GM12878 (cell line): ENCODE measurements around the gene LTBP2. TPM values are rescaled to one million over a fixed set of nuclear protein-coding genes. Genes with fewer than 3 reads are reported as not detected.
A peak's percentile ranks its signal among the peaks of the same experiment; 100 is the strongest.

ENCODE experiments used
- ATAC-seq: fragments of 200-7000 bp; cut with Tn5 transposase; 3 replicates; pipeline ENCODE4 v1.9.1; 2020; ENCODE audit warnings: mild to moderate bottlenecking, moderate library complexity
- BruUV-seq: library from RNA; stranded (reverse); fragments of 400-500 nt; replicated peaks from 2 replicates; lab custom pipeline; 2021; lab: Mats Ljungman, UMichigan
- CTCF ChIA-PET: fragments of 300-600 bp; sonication (Branson Sonifier 250); formaldehyde crosslinking; extraction: SDS; loops from one replicate; lab custom pipeline; 2021; ENCODE audit warnings: inconsistent platforms; lab: Yijun Ruan, JAX
- POLR2A ChIA-PET: fragments of 350-600 bp; formaldehyde crosslinking; extraction: SDS; loops from one replicate; lab custom pipeline; 2021; ENCODE audit warnings: inconsistent platforms; lab: Charles Lee
- RAD21 ChIA-PET: fragments of 300-600 bp; sonication (Branson Sonifier 250); formaldehyde crosslinking; loops from one replicate; lab custom pipeline; 2023; ENCODE audit warnings: antibody characterized with exemption; ENCODE audit not compliant: unreplicated experiment; lab: Charles Lee
- SMC1A ChIA-PET: fragments of 300-600 bp; sonication (Branson Sonifier 250); formaldehyde crosslinking; loops from one replicate; lab custom pipeline; 2023; ENCODE audit not compliant: unreplicated experiment, uncharacterized antibody; lab: Charles Lee
- DNase-seq: peaks from one replicate; pipeline ENCODE4 v3.0.0-alpha.2; 2011; ENCODE audit warnings: low read depth, low spot score
- FAIRE-seq: peaks from 3 replicates; lab custom pipeline; 2011; peaks lifted over from hg19 to GRCh38; lab: Jason Lieb, UNC
- H2AFZ ChIP-seq: 2 replicates; pipeline ENCODE4 v1.6.0; 2011; ENCODE audit warnings: low read depth, low read length, control low read depth; ENCODE audit not compliant: control insufficient read depth
- H3K27ac ChIP-seq: 2 replicates; pipeline ENCODE4 v1.5.1; 2011; ENCODE audit warnings: control low read depth; ENCODE audit not compliant: control insufficient read depth, insufficient read depth
- H3K27me3 ChIP-seq, 2 experiments: replicated peaks in 1 of 2; 2 replicates each; pipeline versions ENCODE4 v1.6.0 to v1.6.1; 2011; ENCODE audit warnings: low read length in 1 of 2; ENCODE audit not compliant: control insufficient read depth in 2 of 2, insufficient read depth in 2 of 2
- H3K36me3 ChIP-seq, 2 experiments: 2 replicates each; pipeline ENCODE4 v1.5.1; 2011; ENCODE audit warnings: low read length in 1 of 2; ENCODE audit not compliant: control insufficient read depth in 2 of 2, insufficient read depth in 2 of 2
- H3K4me1 ChIP-seq: 2 replicates; pipeline ENCODE4 v1.6.1; 2011; ENCODE audit warnings: mild to moderate bottlenecking, low read length, moderate library complexity, mixed read lengths; ENCODE audit not compliant: control insufficient read depth, insufficient read depth
- H3K4me2 ChIP-seq: 2 replicates; pipeline ENCODE4 v1.6.0; 2011; ENCODE audit warnings: control low read depth; ENCODE audit not compliant: control insufficient read depth, insufficient read depth
- H3K4me3 ChIP-seq: fragments of 200-600 bp; sonication (generic); 2 replicates; pipeline ENCODE4 v1.5.1; 2016
- H3K79me2 ChIP-seq: 2 replicates; pipeline ENCODE4 v1.6.0; 2011; ENCODE audit warnings: low read length; ENCODE audit not compliant: control insufficient read depth, insufficient read depth
- H3K9ac ChIP-seq: 2 replicates; pipeline ENCODE4 v1.8.0; 2011; ENCODE audit warnings: low read length, control low read depth, mixed read lengths; ENCODE audit not compliant: control insufficient read depth, insufficient read depth
- H3K9me3 ChIP-seq: replicated peaks from 3 replicates; pipeline ENCODE4 v1.5.1; 2011; ENCODE audit warnings: mild to moderate bottlenecking, low read length; ENCODE audit not compliant: control insufficient read depth, insufficient read depth
- H4K20me1 ChIP-seq: 2 replicates; pipeline ENCODE4 v1.6.0; 2011; ENCODE audit not compliant: control insufficient read depth, insufficient read depth
- CBFB ChIP-seq: IDR thresholded peaks from 2 replicates; pipeline ENCODE4 v1.6.1; 2016; ENCODE audit warnings: antibody characterized with exemption, low read depth
- CREB1 ChIP-seq: IDR thresholded peaks from 2 replicates; pipeline ENCODE4 v1.6.1; 2012; ENCODE audit warnings: low read depth, mild to moderate bottlenecking, inconsistent platforms
- E2F4 ChIP-seq: IDR thresholded peaks from 2 replicates; pipeline ENCODE4 v1.6.1; 2012; ENCODE audit warnings: low read depth, low read length, improper control_type of control experiment
- E2F8 ChIP-seq: fragments of 450-650 bp; IDR thresholded peaks from 2 replicates; pipeline ENCODE4 v1.6.1; 2018; ENCODE audit warnings: mild to moderate bottlenecking, low read depth, moderate library complexity; ENCODE audit not compliant: partially characterized antibody
- GATAD2B ChIP-seq: fragments of 450-650 bp; conservative IDR thresholded peaks from 2 replicates; pipeline ENCODE4 v1.6.1; 2017; ENCODE audit warnings: low read depth, mild to moderate bottlenecking, moderate library complexity
- MYC ChIP-seq: IDR thresholded peaks from 2 replicates; pipeline ENCODE4 v1.6.1; 2011; ENCODE audit warnings: mild to moderate bottlenecking, low read length, moderate library complexity, inconsistent platforms; ENCODE audit not compliant: insufficient read depth, insufficient replicate concordance, insufficient read length, severe bottlenecking
- POLR2A ChIP-seq: IDR thresholded peaks from 2 replicates; pipeline ENCODE4 v1.6.1; 2011; ENCODE audit warnings: low read depth, mild to moderate bottlenecking, low read length
- SKIL ChIP-seq: fragments of 450-650 bp; IDR thresholded peaks from 2 replicates; pipeline ENCODE4 v1.6.1; 2017; ENCODE audit warnings: mild to moderate bottlenecking, low read depth, inconsistent platforms; ENCODE audit not compliant: poor library complexity, severe bottlenecking
- ZNF274 ChIP-seq: IDR thresholded peaks from one replicate; pipeline ENCODE4 v1.8.0; 2011; ENCODE audit not compliant: insufficient read length, insufficient read depth
- WGBS: methylation state at CpG from one replicate; pipeline ENCODE4 v1.1.6; 2016; ENCODE audit warnings: low lambda C conversion rate; ENCODE audit not compliant: insufficient replicate concordance, insufficient coverage; ENCODE audit errors: missing lambda C conversion rate; 5-methylcytosine and 5-hydroxymethylcytosine counted together
- in situ Hi-C: fragments of 300-500 bp; cut with MboI; formaldehyde crosslinking; loops from 9 replicates; pipeline ENCODE4 v1.14.3; 2018; ENCODE audit warnings: mixed read lengths
- intact Hi-C: fragments of 100-400 bp; cut with micrococcal nuclease; formaldehyde crosslinking; loops from one replicate; pipeline ENCODE4 v1.14.2; 2022; ENCODE audit not compliant: unreplicated experiment
- polyA plus RNA-seq, 11 experiments: library from polyadenylated mRNA; depleted of rRNA in 4 of 11; unstranded in 6 of 11; stranded (reverse) in 5 of 11; fragments of >200 nt; fragmentation: Nextera tagmentation in 4 of 11; fragmentation: Illumina TruSeq in 1 of 11; extraction: Ambion mirVana in 4 of 11; extraction: Trizol in 1 of 11; gene quantifications; 1 replicate in 1 of 11; 2 replicates in 10 of 11; pipeline versions ENCODE4 v1.2.1 to v1.2.3, GENCODE V29; 2011 to 2016; ENCODE audit warnings: inconsistent platforms in 2 of 11, missing spikeins in 2 of 11, low read depth in 1 of 11
- total RNA-seq, 4 experiments: library from RNA; depleted of rRNA in 3 of 4; stranded (reverse); fragments of >200 nt in 3 of 4; fragmentation: Illumina TruSeq in 1 of 4; extraction: Trizol in 1 of 4; gene quantifications; 2 replicates each; pipeline versions ENCODE4 v1.2.1 to v1.2.3, GENCODE V29; 2013 to 2021

LTBP2 gene
- total and polyA plus RNA-seq, 10 of the 15 experiments (the other 5 are each of a cell fraction or from before 2014, with no cell fraction given): 0.03 to 0.23 (median 0.06) TPM; not detected in 1

- no peaks in the 10 kb centered on the region for H3K9me3 ChIP-seq
- H3K4me3 ChIP-seq: no peak overlapping the region
- no peak overlapping the region for H2AFZ ChIP-seq
- FAIRE-seq (no peak), DNase-seq (no peak), ATAC-seq (no peak)
- in situ Hi-C loops (no loop called here), intact Hi-C loops (no loop called here)
- ChIA-PET POLR2A (no interaction called here), CTCF (interaction anchor here (0.9 kb wide), 1 partner anchor 192 kb away, joined by 3 read pairs; no protein-coding TSS in a partner anchor), SMC1A (interaction anchor here (0.7 to 1.2 kb wide), 2 partner anchors 10 to 15 kb away, joined by 3 read pairs; no protein-coding TSS in a partner anchor), RAD21 (no interaction called here)
- 0 out of 2 replicates have a peak, but pooled peaks cover 2% of the 10 kb centered on the region for H3K4me1 ChIP-seq
- 88% methylated on average over 4 of the region's 4 CpGs for WGBS
- H4K20me1 ChIP-seq: no peaks in the 10 kb centered on the region
- H3K9ac ChIP-seq: no peak overlapping the region
- H3K27me3 ChIP-seq: no peaks in the 10 kb centered on the region
- H3K79me2 ChIP-seq: no peaks in the 10 kb centered on the region
- BruUV-seq: no TSS peak
- H3K27ac ChIP-seq: no peak overlapping the region
- H3K36me3 ChIP-seq: no peaks in the 10 kb centered on the region
- H3K4me2 ChIP-seq: no peak overlapping the region
- TF ChIP-seq POLR2A (0 out of 2 replicates have a peak, but pooled peaks have one; percentile 15), CREB1 (no peak)
Observed at GRCh38 chr14:74652541-74652940, 40.5 kb upstream of the LTBP2 start.

- H3K4me1 ChIP-seq: no peaks in the 10 kb centered on the region
- intact Hi-C loops (no loop called here), in situ Hi-C loops (no loop called here)
- WGBS: 100% methylated on average over 1 of the region's 1 CpG
- no peak for ATAC-seq
- ChIA-PET POLR2A (no interaction called here), RAD21 (no interaction called here), CTCF (interaction anchor here (1.2 kb wide), 1 partner anchor 210 kb away, joined by 4 read pairs; no protein-coding TSS in a partner anchor), SMC1A (no interaction called here)
- H3K27me3 ChIP-seq: no peaks in the 10 kb centered on the region
- TSS peak; percentile 23 for BruUV-seq
- H4K20me1 ChIP-seq: no peaks in the 10 kb centered on the region
- no peak overlapping the region for H2AFZ ChIP-seq
- no peak overlapping the region for H3K4me2 ChIP-seq
- FAIRE-seq: no peak
- H3K27ac ChIP-seq: no peak overlapping the region
- no peak overlapping the region for H3K4me3 ChIP-seq
- no peak overlapping the region for H3K9ac ChIP-seq
- DNase-seq: no peak
- H3K36me3 ChIP-seq: no peaks in the 10 kb centered on the region
- no peaks in the 10 kb centered on the region for H3K9me3 ChIP-seq
- no peaks in the 10 kb centered on the region for H3K79me2 ChIP-seq
- no peak for TF ChIP-seq ZNF274
- no peak for TF ChIP-seq MYC
- no peak for TF ChIP-seq GATAD2B
- TF ChIP-seq E2F8: no peak
- TF ChIP-seq E2F4: no peak
- no peak for TF ChIP-seq SKIL
- TF ChIP-seq CBFB: no peak
Observed at GRCh38 chr14:74650927-74651686, 39.1 kb upstream of the LTBP2 start.
